Activated naive CD4-positive, alpha-beta T cell treated with anti-CD3 and anti-CD28 coated beads, Interleukin-2, amount 50 U/mL, for 72 hours (primary cell): ENCODE measurements around the gene GLI3. TPM values are rescaled to one million over a fixed set of nuclear protein-coding genes. Genes with fewer than 3 reads are reported as not detected.

Experiments used
- ATAC-seq, 2 donors: fragments of 150-1000 bp; cut with Tn5 transposase; 2 replicates each; pipeline ENCODE4 v1.10.0; 2021; ENCODE audit warnings: mild to moderate bottlenecking in 2 of 2, moderate library complexity in 2 of 2
- DNase-seq, 2 donors: peaks; one replicate each; pipeline ENCODE4 v3.0.0; 2021 to 2022; ENCODE audit warnings: low spot score in 2 of 2
- H3K27ac Mint-ChIP-seq, 2 donors: one replicate each; pipeline ENCODE4 v1.8.0; 2022; ENCODE audit warnings: mild to moderate bottlenecking in 2 of 2, mixed read lengths in 2 of 2
- H3K36me3 Mint-ChIP-seq, 2 donors: one replicate each; pipeline ENCODE4 v1.8.0; 2022; ENCODE audit warnings: mixed read lengths in 2 of 2
- H3K9me3 Mint-ChIP-seq, 2 donors: one replicate each; pipeline ENCODE4 v1.8.0; 2022; ENCODE audit warnings: mixed read lengths in 2 of 2
- total RNA-seq, 2 donors: library from RNA; stranded (reverse); gene quantifications; one replicate each; pipeline ENCODE4 v1.2.3, GENCODE V29; 2022

GLI3 gene
- total RNA-seq, 2 donors from 2014 or later, result 0.14 to 0.64 TPM

DNA sequence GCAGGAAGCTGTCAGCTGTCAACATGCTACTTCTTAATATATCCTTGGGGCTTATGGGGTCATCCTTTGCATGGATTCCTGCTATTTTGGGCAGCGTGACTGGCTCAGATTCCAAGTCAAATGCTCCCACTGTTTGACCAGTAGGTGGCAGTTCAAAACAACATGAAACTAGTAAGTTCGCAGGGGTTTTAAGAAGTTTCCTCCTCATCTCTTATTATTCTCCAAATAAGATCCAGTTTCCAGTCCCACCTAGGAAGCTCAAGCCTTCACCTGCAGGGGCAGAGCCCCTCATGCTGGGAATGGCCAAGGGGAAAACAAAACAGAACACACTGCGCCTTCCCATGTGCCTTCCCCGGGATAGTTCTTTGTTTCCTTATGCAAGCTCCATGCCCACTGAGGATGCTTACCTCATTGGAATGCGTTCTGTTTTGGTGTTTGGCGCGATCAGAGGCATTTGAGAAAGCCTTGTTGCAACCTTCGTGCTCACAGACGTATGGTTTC lies 259.8 kb downstream of the GLI3 start:
- H3K36me3 Mint-ChIP-seq, result no peaks in the 10 kb centered on the region
- DNase-seq (no peak), ATAC-seq (no peak)
- no peaks in the 10 kb centered on the region for H3K9me3 Mint-ChIP-seq
- no peak overlapping the region for H3K27ac Mint-ChIP-seq

DNA sequence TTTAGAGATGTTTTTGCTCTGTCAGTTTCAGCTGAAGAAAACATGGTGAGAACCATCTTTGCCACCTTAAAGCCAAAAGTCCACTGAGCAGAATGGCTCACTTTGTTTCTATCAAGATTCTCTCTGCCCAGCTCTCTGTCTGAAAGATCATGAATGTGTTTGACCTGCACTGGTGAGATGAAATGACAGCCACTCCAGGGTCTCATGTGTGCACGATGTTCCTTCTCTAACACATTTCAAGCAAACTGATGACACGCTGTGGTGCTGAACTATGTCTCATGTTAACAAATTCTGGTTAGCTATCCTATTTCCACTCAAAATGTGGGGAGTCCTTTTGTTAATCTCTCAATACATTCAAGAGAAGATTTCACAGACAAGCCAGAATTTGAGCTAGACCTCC lies 260.6 kb downstream of the GLI3 start:
- Mint-ChIP-seq H3K27ac (no peak overlapping the region), H3K9me3 (no peaks in the 10 kb centered on the region), H3K36me3 (no peaks in the 10 kb centered on the region)
- DNase-seq (no peak), ATAC-seq (no peak)

DNA sequence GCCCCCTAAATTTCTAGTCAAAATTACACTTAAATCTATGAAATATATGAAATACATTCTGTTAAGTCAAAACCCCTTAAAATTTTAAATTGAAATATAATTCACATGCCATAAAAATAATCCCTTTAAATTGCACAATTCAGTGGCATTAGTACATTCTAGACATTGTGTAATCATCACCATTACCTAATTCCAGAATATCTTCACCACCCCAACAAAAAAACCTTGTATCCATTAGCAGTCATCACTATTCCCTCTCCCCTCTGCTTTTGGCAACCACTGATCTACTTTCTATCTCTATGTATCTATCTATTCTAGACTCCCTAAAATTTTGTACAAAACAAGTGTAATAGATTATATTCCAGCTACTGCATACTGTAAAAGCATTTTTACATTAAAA lies 261.2 kb downstream of the GLI3 start:
- ATAC-seq (no peak), DNase-seq (no peak)
- Mint-ChIP-seq H3K36me3 (no peaks in the 10 kb centered on the region), H3K27ac (no peak overlapping the region), H3K9me3 (no peaks in the 10 kb centered on the region)

DNA sequence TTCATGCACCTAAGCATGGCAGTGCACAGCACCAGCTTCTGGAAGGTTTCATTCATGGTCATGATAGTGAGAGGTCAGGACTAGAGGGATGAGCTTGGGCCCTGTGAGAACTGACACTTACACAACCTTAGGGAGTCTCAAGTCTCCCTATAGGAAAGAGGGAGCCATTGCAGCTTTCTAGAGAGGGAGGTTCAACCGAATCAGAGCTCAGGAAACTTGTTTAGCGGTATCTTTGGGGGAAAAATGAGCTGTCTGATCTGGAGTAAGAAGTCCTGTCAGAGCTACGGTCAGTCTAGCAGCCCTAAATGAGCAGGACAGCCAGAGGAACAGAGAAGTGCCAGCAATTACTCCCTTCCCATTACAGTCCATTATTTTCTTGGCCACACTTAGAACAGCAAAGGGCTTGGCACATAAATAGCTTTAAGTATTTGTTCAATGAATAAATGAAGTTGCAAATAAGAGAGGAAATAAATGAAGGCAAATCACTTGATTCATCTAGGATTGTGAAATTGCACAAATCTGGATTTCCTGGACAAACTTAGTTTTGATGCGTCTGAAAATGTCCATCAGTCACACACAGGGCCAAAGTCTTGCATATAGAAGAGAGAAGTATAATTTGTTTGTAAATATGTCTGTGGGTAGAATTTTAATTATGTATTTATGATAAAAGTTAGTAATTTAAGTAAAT lies 262.0 kb downstream of the GLI3 start:
- Mint-ChIP-seq H3K27ac (no peak overlapping the region), H3K36me3 (no peaks in the 10 kb centered on the region), H3K9me3 (no peaks in the 10 kb centered on the region)
- ATAC-seq, result no peak
- no peak for DNase-seq

DNA sequence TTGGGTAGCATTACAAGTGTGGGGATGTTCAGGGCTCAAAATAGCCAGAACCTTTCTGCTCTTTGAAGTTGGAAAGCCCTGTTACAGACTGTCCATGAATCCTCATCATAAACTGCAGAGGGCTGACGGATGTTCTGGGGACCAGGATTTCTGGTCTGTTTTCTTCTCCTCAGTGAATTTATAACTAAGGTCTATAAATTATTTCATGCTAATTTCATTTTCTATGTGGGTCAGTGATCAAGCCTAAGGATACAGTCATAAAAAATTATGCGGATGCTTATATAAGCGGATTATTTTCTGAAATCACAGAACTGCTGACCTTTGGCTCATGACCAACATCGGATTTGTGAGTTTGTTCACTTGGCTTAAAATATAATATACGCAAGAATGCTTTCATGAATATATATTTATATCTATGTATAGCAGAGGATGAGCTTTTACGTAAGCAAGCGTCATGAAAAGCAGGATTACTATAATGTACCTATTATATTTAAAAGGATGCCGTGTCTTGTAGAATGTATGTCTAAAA lies 263.7 kb downstream of the GLI3 start:
- Mint-ChIP-seq H3K27ac (no peak overlapping the region), H3K36me3 (no peaks in the 10 kb centered on the region), H3K9me3 (no peaks in the 10 kb centered on the region)
- DNase-seq (no peak), ATAC-seq (no peak)

DNA sequence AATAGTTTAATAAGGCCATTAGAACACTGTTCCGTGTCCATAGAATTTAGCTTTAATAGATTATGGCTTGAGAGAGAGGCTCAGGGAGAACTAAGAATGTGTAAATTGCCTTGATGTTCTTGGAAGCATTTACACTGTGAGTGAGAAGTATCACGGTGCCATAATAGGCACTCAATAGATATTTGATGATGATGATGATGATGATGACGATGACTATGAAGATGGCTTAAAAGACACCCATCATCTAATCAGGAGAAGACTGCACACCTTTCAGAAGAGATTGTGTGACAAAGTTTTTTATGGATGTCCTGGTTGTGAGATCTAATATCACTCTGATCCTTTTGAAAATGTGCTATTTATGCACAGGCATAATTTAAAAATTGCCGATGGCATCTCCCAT lies 264.2 kb downstream of the GLI3 start:
- DNase-seq (no peak), ATAC-seq (no peak)
- Mint-ChIP-seq H3K27ac (no peak overlapping the region), H3K36me3 (no peaks in the 10 kb centered on the region), H3K9me3 (no peaks in the 10 kb centered on the region)

DNA sequence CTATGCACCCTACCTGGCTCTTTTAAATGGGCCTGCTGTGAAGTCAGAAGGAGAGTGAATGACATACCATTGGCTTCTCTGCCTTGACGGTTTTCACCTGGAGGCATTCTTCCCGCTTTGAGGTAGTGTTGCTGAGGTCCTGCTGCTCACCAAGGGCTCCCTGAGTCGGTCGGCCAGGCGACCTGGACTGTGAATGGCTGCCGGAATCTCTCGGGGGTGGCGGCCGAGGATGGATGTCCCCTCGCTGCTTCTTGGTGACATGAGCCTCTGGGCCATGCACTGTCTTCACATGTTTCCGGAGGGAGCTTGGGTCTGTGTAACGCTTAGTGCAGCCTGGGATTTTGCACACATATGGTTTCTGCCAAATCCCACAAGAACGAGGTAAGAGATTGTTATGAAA lies 264.7 kb downstream of the GLI3 start:
- Mint-ChIP-seq H3K9me3 (no peaks in the 10 kb centered on the region), H3K27ac (no peak overlapping the region), H3K36me3 (no peaks in the 10 kb centered on the region)
- DNase-seq (no peak), ATAC-seq (no peak)

DNA sequence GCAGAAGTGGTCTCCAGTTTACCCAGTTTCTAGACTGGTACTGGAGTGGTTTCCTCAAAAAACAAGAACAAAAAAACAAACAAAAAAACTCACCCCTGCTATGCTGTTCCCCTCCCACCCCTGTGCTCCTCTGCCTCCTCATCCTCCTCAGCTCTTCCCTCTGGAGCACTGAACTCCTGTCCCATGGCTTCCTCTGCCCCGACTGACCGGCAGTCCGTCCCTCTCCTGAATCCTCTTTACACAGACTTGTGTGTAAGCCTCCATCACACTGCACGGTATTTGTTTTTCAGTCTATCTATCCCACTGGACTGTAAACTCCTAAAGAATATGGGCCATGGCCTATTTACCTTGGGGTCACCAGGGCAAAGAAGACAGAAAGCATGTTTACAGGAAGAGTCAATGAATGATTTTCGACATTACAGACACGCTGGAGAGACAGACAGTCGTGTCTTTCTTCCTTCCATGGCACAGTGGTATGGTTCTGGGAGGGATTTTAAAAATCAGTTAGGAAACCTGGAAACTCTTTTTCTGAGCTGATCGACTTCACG lies 265.3 kb downstream of the GLI3 start:
- DNase-seq (no peak), ATAC-seq (no peak)
- Mint-ChIP-seq H3K27ac (no peak overlapping the region), H3K36me3 (no peaks in the 10 kb centered on the region), H3K9me3 (no peaks in the 10 kb centered on the region)

DNA sequence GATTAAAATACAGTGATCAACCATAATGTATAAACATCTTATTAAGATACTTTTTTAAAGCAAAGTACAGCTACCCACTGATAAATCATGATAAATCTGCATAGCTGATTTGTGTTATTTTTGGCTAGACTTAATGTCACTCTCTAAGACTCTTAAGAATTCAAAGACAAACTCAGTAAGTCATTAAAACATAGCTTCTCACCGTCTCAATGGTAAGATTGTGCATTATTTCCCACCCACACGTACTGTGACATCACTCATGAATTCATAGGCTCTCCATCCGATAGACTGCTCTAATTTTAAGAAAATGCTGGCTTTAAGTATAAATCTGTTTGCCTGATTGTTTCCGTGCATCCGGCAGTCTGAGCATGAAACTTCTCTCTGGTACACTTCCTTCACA lies 266.1 kb downstream of the GLI3 start:
- no peak for DNase-seq
- Mint-ChIP-seq H3K27ac (no peak overlapping the region), H3K36me3 (no peaks in the 10 kb centered on the region), H3K9me3 (no peaks in the 10 kb centered on the region)
- no peak for ATAC-seq

DNA sequence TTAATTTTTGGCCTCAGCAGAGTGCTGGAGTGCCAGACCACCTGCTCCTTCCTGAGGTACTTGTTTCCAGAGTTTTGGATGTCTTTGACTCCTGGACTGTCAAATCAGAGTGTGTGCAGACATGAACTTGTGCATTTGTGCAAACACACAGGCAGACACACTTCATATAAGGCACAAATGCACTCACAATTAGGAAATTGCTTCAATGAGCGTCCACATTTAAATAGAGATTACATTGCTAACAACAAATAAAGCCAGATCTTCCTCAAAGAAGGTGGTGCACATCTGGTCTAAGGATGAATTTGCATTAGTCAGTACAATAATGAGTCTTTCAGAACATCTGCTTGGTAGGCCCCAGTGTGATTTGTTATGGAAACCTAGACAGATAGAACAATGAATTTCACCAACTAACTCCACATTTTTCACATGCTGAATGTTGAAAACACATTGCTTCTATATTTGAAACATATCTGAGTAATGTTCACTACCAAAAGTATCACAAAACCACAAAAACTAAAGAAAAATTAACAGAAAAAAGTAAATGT lies 267.4 kb downstream of the GLI3 start:
- no peaks in the 10 kb centered on the region for H3K9me3 Mint-ChIP-seq
- no peak for ATAC-seq
- DNase-seq, result no peak
- no peak overlapping the region for H3K27ac Mint-ChIP-seq
- H3K36me3 Mint-ChIP-seq, result no peaks in the 10 kb centered on the region

DNA sequence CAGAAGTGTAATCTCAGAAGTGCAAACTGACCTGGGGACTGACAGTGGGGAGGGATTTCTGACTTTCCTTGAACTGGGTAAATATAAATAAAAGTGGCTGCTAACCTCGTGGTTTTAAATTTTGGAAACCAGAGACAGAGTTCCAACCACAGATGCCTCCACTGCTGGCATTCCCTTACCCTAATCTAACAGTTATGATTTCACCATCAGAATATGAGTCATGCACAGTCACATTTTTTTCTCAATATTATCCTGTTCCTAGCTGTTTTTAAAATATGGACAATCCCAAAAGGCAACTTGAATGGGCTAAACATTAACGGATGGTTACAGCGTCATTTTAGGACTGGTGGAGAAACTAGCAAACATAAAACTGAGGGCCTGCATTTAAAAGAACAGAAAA lies 269.9 kb downstream of the GLI3 start:
- Mint-ChIP-seq H3K9me3 (no peaks in the 10 kb centered on the region), H3K36me3 (no peaks in the 10 kb centered on the region), H3K27ac (no peak overlapping the region)
- DNase-seq (no peak), ATAC-seq (no peak)

DNA sequence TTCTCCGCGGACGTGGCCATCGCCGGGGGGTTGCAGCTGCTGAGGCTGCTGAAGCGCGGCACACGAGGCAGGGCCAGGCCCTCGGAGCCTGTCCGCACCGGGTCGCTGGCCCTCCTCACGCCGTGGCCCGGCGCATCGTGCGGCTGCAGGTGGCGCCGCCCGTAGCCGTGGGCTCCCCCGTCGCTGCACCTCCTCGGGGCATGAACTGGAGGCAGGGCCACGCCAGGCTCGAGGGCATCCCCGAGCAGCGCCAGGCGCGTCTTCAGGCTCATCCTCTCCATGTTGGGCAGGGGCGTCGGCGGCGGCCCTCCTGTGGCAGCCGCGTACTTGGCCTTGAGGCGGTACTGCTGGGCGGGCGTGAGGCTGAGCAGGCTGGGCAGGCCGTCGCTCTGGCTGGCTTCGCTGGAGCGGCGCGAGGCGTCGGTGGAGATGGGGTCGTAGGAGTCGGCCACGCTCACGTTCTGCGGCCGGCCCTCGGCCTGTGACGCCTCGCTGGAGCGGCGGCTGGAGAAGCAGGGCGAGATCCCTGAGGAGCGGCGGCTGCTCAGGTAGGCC lies 271.0 kb downstream of the GLI3 start:
- ATAC-seq (no peak), DNase-seq (no peak)
- Mint-ChIP-seq H3K27ac (no peak overlapping the region), H3K9me3 (no peaks in the 10 kb centered on the region), H3K36me3 (no peaks in the 10 kb centered on the region)

DNA sequence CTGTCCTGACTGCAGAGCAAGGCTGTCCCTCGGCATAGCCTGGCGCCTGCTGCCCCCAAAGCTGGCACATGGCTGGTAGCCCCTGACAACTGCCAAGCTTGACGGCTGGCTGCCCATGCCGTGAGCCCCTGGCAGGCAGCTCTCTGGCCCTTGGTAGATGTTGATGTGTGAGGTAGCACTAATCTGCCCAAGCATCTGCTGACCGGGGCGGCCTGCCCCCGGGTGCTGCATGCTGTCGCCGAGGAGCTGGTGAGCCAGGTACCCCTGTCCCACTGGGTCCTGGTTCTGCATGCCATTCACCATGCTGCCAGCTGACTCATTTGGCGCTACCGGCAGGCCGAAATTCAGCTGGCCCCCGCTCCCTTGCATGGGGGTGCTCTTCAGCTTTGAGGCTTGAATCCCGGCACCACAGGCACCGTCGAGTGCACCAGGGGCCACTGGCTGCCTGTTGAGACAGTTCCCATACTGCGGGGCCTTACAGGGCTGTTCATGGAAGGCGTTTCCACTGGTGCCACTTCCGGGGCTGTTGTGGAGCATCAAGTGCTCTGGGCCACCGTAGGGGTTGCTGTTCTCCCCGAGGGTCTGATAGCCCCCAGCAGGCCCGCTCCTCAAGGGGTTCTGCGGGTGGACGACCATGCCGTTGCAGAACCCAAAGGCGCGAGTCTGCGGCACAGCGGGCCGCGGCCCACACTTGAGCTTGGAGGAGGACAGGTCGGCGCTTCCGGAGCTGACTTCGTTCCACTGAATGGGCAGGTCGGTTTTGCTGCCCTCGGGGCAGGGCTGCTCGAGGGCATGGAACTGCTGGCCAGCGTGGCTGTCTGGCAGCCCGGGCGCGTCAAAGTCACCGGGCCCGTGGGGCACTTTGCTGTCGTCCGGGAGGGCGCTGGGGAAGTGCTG lies 271.9 kb downstream of the GLI3 start:
- ATAC-seq, result no peak
- no peak for DNase-seq
- Mint-ChIP-seq H3K27ac (no peak overlapping the region), H3K36me3 (no peaks in the 10 kb centered on the region), H3K9me3 (no peaks in the 10 kb centered on the region)

DNA sequence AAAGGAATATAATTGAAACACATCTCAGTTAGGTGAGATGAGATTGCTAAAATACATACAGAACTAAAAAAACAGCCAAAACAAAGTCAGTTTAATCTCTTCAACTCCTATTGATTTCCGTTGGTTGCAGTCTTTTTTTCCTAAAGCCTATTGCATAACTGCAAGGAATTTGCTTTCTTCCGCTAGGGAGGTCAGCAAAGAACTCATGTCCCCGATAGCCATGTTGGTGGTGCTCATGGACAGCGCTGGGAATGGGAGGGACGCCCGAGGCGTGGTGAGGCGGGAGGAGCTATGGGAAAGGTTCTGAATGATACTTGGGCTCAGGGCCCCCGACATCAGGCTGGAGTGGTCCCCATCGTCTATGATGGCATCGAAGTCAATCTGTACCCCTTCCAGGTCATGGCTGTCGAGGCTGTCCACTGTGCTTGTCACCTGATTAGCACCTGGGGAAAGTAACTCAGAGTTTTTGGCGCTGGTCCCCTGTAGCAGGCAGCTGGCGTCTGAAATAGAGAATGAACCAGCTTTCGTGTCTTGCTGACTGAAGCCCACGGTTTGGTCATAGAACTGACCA lies 272.7 kb downstream of the GLI3 start:
- H3K9me3 Mint-ChIP-seq, result no peaks in the 10 kb centered on the region
- H3K36me3 Mint-ChIP-seq, result no peaks in the 10 kb centered on the region
- ATAC-seq (no peak), DNase-seq (no peak)
- H3K27ac Mint-ChIP-seq, result no peak overlapping the region

DNA sequence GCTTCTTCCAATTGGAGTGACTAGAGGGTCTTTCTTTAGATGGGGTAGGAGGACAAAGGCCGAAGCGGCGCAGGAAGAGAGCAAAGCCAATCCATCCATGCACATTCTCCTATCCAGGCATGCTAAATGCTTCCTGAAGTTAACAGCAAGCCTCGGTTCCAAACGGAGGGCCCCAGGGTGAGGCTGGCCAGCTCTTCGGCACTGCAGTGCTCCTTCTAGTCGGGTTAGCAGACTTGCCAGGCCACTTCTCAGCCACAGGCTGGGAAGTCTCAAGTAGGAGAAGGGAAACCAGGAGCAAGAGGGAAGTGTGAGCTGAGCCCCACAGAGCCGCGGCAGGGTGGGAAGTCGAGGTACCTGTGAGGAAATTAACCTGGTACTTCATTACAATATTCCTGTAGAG lies 280.3 kb downstream of the GLI3 start:
- Mint-ChIP-seq H3K9me3 (no peaks in the 10 kb centered on the region), H3K27ac (no peak overlapping the region), H3K36me3 (no peaks in the 10 kb centered on the region)
- no peak for ATAC-seq
- no peak for DNase-seq

DNA sequence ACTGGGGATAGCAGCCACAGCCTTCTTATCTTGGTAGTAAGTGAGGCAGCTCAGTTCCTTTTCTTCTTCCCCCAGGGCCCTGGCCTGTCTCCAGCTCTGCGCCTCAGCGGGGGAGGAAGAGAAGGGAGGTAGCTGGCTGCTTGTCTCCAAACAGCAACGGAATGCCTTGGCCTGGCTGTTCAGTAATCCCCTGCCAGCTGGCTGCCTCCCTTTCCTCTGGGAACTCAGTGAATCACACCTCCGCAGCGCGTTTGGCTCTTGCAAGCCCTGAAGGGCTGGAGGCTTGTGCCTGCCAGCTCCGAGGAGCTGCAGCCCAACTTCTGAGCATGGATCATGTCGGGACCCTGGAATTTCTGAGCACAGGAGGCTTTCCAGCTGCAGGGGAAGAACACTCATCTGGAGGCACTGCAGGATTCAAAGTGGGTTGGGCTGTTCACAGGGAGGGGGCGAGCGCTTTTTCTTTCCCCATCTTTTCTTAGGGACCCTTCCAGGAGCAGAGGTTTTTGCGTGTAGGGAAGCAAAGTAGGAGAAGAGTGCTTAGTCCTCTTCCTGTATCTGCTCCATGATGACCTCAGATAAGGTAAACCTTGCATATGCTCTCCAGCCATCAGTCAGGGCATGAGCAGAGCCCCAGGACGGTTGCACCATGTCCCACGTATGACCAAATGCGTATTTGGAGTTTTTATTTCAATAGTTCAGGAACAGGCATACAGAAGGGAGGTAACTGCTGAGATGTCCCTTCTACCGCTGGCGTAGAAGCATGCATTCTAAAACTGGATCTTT lies 280.9 kb downstream of the GLI3 start:
- no peak for ATAC-seq
- Mint-ChIP-seq H3K9me3 (no peaks in the 10 kb centered on the region), H3K36me3 (no peaks in the 10 kb centered on the region), H3K27ac (no peak overlapping the region)
- no peak for DNase-seq
